Chondrocyte (in vitro differentiated cells): ENCODE data around the gene HYCC2. TPM values are rescaled to one million over a fixed set of nuclear protein-coding genes. Genes with fewer than 3 reads are reported as not detected.

Experiments
- DNase-seq: peaks from one replicate; pipeline ENCODE4 v3.0.0; 2021; ENCODE audit warnings: mixed read lengths, low spot score
- H3K27ac Mint-ChIP-seq: one replicate; pipeline ENCODE4 v1.8.0; 2021; ENCODE audit warnings: mild to moderate bottlenecking, moderate library complexity, mixed read lengths; ENCODE audit not compliant: unreplicated experiment
- H3K27me3 Mint-ChIP-seq: 2 replicates; pipeline ENCODE4 v1.8.0; 2021; ENCODE audit warnings: low read depth, mixed read lengths
- H3K36me3 Mint-ChIP-seq: 2 replicates; pipeline ENCODE4 v1.8.0; 2021; ENCODE audit warnings: low read depth, mixed read lengths
- H3K4me1 Mint-ChIP-seq: 2 replicates; pipeline ENCODE4 v1.8.0; 2021; ENCODE audit warnings: low read depth, mild to moderate bottlenecking, mixed read lengths
- H3K4me3 Mint-ChIP-seq: one replicate; pipeline ENCODE4 v1.8.0; 2021; ENCODE audit warnings: mild to moderate bottlenecking, moderate library complexity, mixed read lengths; ENCODE audit not compliant: unreplicated experiment
- H3K9me3 Mint-ChIP-seq: 2 replicates; pipeline ENCODE4 v1.8.0; 2021; ENCODE audit warnings: low read depth, mixed read lengths
- CTCF ChIP-seq: fragments of 200-600 bp; sonication (generic); IDR thresholded peaks from 2 replicates; pipeline ENCODE4 v1.5.0; 2021; ENCODE audit warnings: antibody characterized with exemption, mild to moderate bottlenecking, moderate library complexity
- total RNA-seq: library from RNA; stranded (reverse); gene quantifications from 3 replicates; pipeline ENCODE4 v1.2.1, GENCODE V29; 2021

HYCC2 gene
- total RNA-seq, 1 donor from 2014 or later, result 12.0 TPM

GRCh38 chr2:201093573-201093972 is 22.1 kb upstream of the HYCC2 start:
- no peak for DNase-seq
- H3K27me3 Mint-ChIP-seq, result no peaks in the 10 kb centered on the region
- peaks cover 3% of the 10 kb centered on the region for H3K36me3 Mint-ChIP-seq
- no peak for TF ChIP-seq CTCF
- H3K27ac Mint-ChIP-seq, result no peak overlapping the region
- no peaks in the 10 kb centered on the region for H3K4me1 Mint-ChIP-seq
- H3K9me3 Mint-ChIP-seq, result no peaks in the 10 kb centered on the region
- H3K4me3 Mint-ChIP-seq, result no peak overlapping the region

DNA sequence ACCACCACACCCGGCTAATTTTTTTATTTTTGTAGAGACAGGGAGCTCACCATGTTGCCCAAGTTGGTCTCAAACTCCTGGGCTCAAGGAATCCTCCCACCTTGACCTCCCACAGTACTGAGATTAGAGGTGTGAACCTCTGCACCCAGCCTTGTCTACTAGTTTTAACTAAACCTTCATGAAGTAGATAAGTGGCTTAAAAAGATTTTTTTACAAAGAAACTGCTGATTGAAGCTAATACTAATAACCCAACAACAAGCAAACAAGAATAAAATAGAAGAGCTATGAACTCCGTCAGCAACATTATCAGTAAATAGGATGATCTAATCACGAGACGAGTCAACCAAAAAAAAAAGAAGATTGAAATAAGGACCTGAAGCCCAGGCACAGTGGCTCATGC is 19.1 kb upstream of the HYCC2 start:
- DNase-seq, result no peak
- Mint-ChIP-seq H3K36me3 (peaks cover 9% of the 10 kb centered on the region), H3K4me3 (no peak overlapping the region), H3K27me3 (no peaks in the 10 kb centered on the region), H3K4me1 (no peaks in the 10 kb centered on the region), H3K27ac (no peak overlapping the region), H3K9me3 (no peaks in the 10 kb centered on the region)
- TF ChIP-seq CTCF, result no peak

- Mint-ChIP-seq H3K36me3 (peaks cover 13% of the 10 kb centered on the region), H3K27me3 (no peaks in the 10 kb centered on the region)
- no peak for DNase-seq
These were observed 13.4 kb upstream of the HYCC2 start for GRCh38 chr2:201084863-201085262.

GRCh38 chr2:201074996-201075395 is 3.5 kb upstream of the HYCC2 start:
- Mint-ChIP-seq H3K4me3 (no peak overlapping the region), H3K27ac (no peak overlapping the region), H3K9me3 (no peaks in the 10 kb centered on the region), H3K27me3 (no peaks in the 10 kb centered on the region), H3K4me1 (peaks cover 28% of the 10 kb centered on the region), H3K36me3 (peaks cover 2% of the 10 kb centered on the region)
- no peak for TF ChIP-seq CTCF
- no peak for DNase-seq

More at GRCh38 chr2:201084863-201085262, 13.4 kb upstream of the HYCC2 start:
- no peak for TF ChIP-seq CTCF
- no peak overlapping the region for H3K27ac Mint-ChIP-seq
- H3K4me3 Mint-ChIP-seq, result no peak overlapping the region
- H3K9me3 Mint-ChIP-seq, result no peaks in the 10 kb centered on the region
- H3K4me1 Mint-ChIP-seq, result no peaks in the 10 kb centered on the region

GRCh38 chr2:201073071-201073470 is 1.6 kb upstream of the HYCC2 start:
- H3K36me3 Mint-ChIP-seq, result no peaks in the 10 kb centered on the region
- peak overlapping the region; percentile 51 for H3K4me3 Mint-ChIP-seq
- no peaks in the 10 kb centered on the region for H3K27me3 Mint-ChIP-seq
- no peak for TF ChIP-seq CTCF
- H3K4me1 Mint-ChIP-seq, result peaks cover 41% of the 10 kb centered on the region
- H3K9me3 Mint-ChIP-seq, result no peaks in the 10 kb centered on the region
- H3K27ac Mint-ChIP-seq, result peak overlapping the region; percentile 22
- no peak for DNase-seq
